ENCODE measurements around the gene RAP2A. TPM values are rescaled to one million over a fixed set of nuclear protein-coding genes. Genes with fewer than 3 reads are reported as not detected.
A peak's percentile ranks its signal among the peaks of the same experiment; 100 is the strongest.

Gene RAP2A
- total RNA-seq, 1 experiment from 2014 or later = 28.8 TPM

GRCh38 chr13:97422118-97423054 lies 11.6 kb upstream of the RAP2A start:
- no peak for DNase-seq (ENCODE audit: low spot score)

GRCh38 chr13:97423300-97424045 lies 10.5 kb upstream of the RAP2A start:
- no peak for DNase-seq (ENCODE audit: low spot score)

- no peak for DNase-seq (ENCODE audit: low spot score)
Measured at GRCh38 chr13:97425590-97425989, 8.4 kb upstream of the RAP2A start.

GRCh38 chr13:97426695-97427094 lies 7.3 kb upstream of the RAP2A start:
- no peak for DNase-seq (ENCODE audit: low spot score)

GRCh38 chr13:97429681-97430081 lies 4.3 kb upstream of the RAP2A start:
- no peak for DNase-seq (ENCODE audit: low spot score)

GRCh38 chr13:97430296-97430695 lies 3.7 kb upstream of the RAP2A start:
- DNase-seq (ENCODE audit: low spot score) = no peak

- no peak for DNase-seq (ENCODE audit: low spot score)
Measured at GRCh38 chr13:97431171-97431764, 2.7 kb upstream of the RAP2A start.

GRCh38 chr13:97432232-97432916 lies 1.6 kb upstream of the RAP2A start:
- no peak for DNase-seq (ENCODE audit: low spot score)

- peak; percentile 100 for DNase-seq (ENCODE audit: low spot score)
Measured at GRCh38 chr13:97432917-97433726, 847 bp upstream of the RAP2A start.

- DNase-seq (ENCODE audit: low spot score) = peak; percentile 52
Measured at GRCh38 chr13:97434397-97435201, 630 bp downstream of the RAP2A start.

- DNase-seq (ENCODE audit: low spot score) = no peak
Measured at GRCh38 chr13:97435323-97435722, 1.4 kb downstream of the RAP2A start.

- no peak for DNase-seq (ENCODE audit: low spot score)
Measured at GRCh38 chr13:97435794-97436193, 1.8 kb downstream of the RAP2A start.

GRCh38 chr13:97436845-97437244 lies 2.9 kb downstream of the RAP2A start:
- no peak for DNase-seq (ENCODE audit: low spot score)

GRCh38 chr13:97437729-97438128 lies 3.8 kb downstream of the RAP2A start:
- no peak for DNase-seq (ENCODE audit: low spot score)

- no peak for DNase-seq (ENCODE audit: low spot score)
Measured at GRCh38 chr13:97438856-97439595, 5.1 kb downstream of the RAP2A start.

GRCh38 chr13:97440598-97441170 lies 6.7 kb downstream of the RAP2A start:
- no peak for DNase-seq (ENCODE audit: low spot score)

- DNase-seq (ENCODE audit: low spot score) = no peak
Measured at GRCh38 chr13:97441368-97441767, 7.4 kb downstream of the RAP2A start.

- DNase-seq (ENCODE audit: low spot score) = no peak
Measured at GRCh38 chr13:97445522-97446187, 11.7 kb downstream of the RAP2A start.

Measured in HT-29 (cell line).